Activated CD8-positive, alpha-beta memory T cell treated with anti-CD3 and anti-CD28 coated beads, Interleukin-2, amount 50 U/mL, for 48 hours (primary cell): ENCODE results near the gene TMEM150B.
A peak's percentile ranks its signal among the peaks of the same experiment; 100 is the strongest.

ENCODE experiments used
- DNase-seq: peaks from one replicate; pipeline ENCODE4 v3.0.0-alpha.2; 2020

Gene TMEM150B

DNA sequence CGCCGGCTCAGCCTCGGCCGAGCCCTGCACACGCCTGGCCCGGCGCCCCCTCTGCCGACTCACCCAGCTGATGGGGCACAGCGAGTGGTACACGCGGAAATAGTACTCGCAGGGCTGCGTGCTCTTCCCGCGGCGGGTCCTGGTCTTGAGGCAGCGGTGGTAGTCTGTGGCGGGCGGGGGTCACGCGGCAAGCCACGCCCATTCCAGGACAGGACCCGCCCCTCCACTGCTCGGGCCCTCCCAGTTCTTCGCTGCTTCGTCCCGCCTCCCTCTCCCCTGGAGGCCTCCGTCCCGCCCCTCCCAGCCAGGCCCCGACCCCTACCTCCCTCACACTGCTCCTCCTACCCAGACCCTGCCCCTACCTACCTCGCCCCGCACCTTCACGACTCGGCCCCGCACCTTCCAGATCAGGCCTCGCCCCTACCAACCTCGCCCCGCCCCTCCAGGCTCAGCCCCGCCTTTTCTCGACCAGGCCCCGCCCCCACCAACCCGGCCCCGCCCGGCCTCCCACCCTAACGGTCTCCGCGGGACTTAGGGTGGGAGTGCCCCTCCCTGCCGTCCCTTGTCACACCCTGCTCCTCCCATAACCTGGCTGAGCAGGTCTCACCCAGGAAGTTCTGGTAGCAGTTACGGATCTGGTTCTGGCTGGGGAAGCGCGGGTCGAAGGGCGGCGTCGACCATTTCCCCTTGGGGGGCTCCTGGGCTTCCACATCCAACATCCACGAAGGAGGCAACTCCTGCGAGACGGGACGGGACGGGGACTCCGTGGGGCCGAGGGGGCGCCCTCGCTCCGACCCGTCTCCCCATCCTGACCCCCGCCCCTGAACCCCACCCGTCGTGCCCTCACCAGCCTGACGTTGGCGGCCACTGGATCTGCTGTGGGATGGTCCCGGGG is 28.9 kb upstream of the TMEM150B start:
- DNase-seq: peak; percentile 83

DNA sequence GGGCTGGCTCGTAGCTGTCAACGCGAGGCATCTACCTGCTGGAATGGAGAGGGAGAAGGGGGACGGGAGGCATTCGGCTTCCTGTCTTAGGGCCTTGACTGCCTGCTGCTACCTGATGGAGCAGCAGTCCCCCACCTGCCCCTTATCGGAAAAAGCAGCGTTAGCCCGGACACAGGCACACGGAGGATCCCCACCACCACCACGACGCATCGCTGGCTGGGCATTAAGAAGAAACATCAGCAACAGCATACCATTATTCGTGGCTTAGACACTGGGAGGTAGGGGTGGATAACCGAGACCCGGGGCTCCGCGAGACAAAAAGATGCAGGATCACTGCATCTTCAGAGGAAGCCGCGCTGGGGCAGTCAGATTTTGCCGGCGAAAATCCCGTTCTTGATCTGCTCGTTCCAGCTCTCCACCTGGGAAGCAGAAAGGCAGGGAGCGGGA is 28.2 kb upstream of the TMEM150B start:
- no peak for DNase-seq

DNA sequence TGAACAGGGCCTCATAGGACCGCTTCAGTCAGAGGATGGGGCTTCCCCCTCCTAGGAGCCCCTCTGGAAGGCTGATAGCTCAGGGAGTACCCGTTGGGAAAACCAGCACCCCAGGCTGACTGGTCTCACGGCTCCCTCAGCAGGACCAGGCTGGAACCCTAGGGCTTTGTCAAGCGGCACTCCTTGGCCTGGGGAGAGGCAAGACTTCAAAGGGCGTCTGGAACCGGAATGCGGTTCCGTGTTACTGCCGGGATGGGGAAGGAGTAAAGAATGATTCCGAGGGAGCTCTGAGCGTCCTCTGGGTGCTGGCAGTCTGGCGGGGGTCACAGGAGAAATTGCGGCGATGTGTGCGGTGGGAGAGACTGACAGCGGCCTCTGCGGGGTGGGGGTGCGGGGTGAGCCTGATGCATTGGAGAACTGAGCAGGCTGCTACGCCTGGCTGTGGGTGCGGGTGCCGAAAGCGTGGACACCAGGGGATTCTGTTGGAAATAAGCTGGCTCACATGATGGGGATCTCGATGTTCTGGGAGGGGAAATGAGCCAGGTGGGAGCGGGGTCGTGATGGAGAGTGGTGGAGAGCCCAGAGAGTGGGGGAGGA is 27.5 kb upstream of the TMEM150B start:
- no peak for DNase-seq

DNA sequence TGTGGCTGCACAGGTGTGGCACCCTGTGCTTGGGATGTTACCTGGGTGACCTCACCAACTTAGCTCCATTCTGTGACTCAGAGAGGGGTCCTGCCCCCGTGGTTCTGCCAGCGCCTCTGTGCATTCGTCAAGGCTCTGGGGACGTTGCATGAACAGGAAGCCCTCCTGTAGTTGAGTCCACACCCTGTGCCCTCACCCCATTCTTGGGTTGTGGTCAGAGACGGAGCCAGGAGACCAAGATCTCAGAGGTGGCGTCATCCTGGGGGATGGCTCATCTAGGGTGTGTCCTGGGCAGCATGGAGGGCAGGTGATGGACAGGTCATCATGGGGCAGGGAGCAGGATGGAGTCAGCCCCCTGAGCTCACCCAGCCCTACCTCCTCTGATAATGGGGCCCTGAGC is 26.9 kb upstream of the TMEM150B start:
- no peak for DNase-seq

DNA sequence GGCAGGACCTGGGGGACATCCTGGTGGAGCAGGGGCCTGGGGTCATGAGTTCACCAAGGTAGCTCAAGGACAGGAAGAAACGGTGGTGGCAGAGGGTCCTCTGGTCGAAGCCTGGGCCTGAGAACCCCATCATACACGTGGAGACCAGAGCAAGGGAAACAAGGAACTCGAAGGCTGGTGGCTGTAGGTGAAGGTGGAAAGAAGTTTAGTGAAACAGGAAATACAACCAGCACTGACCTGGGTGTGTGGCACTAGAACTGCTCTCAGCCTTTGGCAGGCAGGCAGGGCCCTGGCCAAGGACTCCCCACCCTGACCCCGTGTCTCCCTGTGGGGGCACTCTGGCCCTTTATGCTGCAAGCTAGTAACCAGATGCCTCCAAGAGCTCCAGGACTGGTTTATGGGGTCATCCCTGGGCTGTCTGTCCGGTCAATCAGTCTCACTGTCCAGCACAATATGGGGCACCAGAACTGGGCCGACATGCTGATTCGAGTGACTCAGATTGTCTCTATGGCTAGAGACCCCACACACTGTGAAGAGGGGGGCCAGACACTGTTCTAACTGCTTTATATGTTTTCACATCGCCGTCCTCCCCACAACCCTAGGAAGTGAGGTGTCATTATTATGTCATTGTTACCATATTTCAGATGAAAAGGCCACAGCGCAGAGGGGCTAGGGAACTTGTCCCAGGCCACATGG is 25.6 kb upstream of the TMEM150B start:
- no peak for DNase-seq

DNA sequence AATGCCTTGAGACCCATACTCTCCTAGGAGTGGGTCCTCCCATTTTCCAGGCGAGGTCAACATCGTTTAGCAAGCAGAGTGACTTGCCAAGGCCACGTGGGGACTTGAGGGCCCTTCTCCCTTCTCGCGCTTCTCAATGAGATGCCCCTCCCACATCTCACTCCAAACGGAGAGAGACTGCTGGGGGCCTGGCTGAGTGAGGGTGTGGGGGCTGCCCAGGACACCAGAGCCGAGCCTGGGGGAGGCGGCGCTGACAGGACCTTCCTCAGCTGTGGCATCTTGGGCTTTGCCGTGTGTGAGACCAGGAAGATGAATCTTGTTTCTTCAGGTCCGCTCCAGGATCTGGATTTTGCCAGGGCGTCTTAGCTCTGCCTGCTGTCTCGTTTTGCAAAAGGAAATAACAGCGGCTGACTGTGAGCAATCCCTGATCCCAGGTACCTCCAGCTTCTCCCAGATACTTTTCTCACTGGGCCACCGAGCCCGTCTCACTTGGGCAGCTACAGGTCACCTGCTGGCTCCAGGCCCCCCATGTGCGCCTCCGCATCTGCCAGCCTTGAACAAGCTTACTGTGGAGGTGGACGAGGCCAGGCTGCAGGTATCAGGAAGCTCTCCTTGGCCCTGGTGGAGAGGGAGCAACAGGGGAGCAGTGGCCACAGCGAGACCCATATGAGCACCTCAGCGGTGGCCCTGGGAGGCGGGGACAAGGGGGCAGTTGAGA is 23.3 kb upstream of the TMEM150B start:
- DNase-seq: no peak

DNA sequence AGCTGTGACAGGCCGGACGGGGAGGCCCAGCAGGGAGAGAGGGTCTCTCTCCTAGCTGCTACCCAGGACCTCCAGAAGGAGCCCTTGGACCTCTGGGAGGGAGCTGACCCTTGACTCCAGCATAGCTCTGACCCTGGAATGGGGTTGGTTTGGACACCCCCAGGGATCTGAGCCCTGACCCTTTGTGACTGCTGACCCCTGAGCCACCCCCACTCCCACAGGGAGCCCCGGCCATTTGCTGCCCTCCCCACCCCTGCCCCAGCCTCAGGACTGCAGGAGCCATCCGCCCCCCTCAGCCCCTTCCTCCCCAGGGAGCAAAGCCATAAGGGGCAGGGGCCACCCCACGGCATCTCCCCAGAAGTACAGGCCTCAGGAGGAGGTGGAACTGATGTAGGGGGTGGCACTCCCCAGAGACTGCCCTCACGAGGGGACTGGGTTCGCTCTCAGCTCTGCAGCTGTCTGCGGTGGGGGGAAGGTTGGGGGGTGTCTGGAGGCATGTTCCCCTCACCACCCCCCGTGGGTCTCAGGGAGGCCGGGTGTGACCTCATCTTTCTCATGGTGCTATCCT is 22.4 kb upstream of the TMEM150B start:
- no peak for DNase-seq

DNA sequence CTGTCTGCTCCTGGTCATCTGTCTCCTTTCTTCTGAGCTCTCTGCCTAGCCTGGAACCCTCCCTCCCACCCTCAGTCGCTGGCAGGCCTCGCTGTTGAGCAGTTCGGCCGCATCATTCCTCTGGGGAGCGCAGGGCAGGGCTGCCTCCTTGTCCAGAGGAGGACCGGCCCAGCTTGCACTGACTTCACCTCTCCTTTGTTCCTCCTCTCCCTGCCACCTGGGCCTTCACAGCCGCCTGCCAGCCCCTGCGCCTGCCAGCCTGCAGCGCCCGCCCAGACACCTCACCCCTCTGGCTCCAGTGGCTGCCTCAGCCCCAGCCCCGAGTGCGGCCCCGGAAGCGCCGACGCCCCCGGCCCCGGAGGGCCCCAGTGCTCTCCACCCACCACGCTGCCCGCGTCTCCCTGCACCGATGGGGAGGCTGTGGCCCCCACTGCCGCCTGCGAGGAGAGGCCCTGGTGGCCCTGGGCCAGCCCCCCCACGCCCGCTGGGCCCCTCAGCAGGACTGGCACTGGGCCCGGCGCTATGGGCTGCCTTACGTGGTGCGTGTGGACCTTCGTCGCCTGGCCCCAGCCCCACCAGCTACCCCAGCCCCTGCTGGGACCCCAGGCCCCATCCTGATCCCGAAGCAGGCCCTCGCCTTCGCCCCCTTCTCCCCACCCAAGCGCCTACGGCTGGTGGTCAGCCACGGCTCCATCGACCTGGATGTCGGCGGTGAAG is 21.7 kb upstream of the TMEM150B start:
- no peak for DNase-seq

DNA sequence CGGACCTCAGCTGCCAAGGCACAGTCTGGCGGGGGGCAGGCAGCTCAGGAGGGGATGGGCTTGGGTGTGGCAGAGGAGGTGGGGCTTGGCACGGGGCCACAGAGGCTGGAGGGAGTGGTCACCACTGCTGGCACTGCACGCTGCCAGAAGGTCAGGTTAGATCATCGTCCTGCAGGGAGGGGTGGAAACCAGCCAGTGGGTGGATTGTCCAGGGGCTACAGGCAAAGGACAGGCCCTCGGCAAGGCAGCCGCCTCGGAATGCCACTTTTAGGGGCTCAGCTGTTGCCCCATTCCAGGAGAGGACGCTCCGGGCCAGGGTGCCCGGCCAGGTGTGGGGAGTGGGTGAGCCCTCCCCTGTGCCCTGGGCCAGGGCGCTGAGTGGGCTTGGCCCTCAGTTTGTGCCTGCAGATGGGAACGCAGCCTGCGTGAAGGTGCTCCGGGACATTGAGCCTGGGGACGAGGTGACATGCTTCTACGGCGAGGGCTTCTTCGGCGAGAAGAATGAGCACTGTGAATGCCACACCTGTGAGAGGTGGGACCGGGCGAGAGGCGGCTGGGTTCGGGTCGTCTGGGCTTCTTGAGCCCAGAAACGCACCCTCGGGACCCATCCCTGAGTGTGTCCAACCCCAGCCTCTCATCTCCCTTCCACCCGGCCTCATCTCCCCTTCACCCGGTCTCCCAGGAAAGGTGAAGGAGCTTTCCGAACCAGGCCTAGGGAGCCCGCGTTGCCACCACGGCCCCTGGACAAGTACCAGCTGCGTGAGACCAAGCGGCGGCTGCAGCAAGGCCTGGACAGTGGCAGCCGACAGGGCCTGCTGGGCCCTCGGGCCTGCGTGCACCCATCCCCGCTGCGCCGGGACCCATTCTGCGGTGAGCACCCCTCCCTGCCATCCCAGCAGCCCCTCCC is 20.9 kb upstream of the TMEM150B start:
- DNase-seq: no peak

DNA sequence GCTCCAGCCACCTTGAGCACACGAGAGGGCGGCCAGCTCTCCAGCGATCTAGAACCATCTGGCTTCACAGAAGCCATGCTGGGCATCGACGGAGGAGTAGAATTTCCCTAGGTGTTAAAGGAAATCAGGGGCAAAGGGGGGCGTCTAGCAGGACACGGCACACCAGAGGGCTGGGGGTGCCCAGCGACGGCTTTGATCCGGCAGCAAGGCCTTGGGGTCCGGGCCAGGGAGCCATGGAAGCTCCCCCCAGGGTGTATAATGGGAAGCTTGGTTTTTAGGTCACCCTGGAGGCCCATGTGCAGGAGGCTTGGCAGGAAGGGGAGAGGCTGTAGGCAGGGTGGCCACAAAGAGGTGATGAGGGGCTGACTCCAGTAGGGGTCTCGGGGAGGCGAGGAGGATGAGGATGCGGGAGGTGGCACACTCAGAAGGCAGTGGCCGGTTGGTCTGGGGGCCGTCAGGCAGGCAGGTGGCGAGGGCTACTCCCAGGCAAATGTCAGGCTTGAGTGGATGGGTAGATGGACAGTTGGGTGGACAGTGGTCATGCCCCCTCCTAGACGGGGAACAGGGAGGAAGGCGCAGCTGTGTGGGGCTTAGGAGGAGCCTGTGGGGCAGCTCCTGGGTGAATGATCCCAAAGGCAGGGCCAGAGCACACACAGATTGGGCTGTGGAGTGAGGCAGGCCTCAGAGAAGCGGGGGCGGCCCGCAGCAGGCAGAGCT is 20.1 kb upstream of the TMEM150B start:
- no peak for DNase-seq

DNA sequence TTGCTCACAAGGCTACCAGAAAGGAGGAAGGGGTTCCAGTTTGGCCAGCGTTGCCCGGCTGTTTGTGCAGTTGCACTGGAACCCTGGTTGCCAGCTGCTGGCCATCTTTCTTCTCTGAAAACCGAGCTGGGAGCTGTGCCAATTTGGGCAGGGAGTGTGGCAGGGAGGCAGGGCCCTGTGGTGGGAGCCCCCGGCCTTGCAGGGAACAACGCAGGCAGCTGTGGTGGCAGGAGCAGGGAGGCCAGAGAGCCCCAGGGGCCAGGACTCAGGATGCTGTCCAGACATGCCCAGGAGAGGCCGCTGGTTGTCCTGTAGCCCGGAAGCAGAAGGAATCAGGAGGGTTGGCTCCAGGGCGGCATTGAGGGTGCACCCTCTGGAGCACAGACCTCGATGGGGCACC is 19.3 kb upstream of the TMEM150B start:
- DNase-seq: no peak

DNA sequence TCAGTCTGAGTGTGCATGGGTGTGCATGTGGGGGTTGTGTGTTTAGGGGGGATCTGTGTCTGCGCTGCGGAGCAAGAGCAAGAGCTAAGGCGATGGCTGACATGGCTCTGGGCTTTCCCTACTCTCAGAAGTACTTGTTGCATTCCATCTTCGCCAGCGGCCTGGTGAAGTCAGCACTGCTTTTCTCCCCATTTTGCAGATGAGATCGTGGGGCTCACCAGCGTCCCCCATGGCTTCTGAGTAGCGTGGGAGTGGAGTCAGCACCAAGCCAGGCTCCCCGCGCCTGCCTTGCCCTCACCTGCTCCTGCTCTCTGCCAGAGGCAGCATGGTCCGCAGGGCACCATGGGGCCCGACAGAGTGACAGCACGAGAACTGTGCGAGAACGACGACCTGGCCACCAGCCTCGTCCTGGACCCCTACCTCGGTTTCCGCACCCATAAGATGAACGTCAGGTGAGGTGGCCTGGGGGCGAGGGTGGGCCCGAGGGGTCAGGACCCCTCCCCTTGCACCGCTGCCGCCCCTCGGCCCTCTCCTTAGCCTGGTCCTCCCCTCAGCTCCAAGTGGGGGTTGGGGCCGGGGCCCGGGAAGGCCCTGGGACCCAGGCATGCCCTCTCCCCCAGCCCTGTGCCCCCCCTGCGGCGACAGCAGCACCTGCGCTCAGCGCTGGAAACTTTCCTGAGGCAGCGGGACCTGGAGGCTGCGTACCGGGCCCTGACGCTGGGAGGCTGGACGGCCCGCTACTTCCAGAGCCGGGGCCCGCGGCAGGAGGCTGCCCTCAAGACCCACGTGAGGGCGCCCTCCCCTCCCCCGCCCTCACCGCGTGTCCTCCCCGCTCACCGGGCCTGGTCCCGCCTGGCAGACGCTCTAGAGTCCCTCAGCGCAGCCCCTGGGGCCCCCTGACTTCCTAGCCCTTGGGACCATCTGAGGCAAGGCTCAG is 16.7 kb upstream of the TMEM150B start:
- DNase-seq: no peak

DNA sequence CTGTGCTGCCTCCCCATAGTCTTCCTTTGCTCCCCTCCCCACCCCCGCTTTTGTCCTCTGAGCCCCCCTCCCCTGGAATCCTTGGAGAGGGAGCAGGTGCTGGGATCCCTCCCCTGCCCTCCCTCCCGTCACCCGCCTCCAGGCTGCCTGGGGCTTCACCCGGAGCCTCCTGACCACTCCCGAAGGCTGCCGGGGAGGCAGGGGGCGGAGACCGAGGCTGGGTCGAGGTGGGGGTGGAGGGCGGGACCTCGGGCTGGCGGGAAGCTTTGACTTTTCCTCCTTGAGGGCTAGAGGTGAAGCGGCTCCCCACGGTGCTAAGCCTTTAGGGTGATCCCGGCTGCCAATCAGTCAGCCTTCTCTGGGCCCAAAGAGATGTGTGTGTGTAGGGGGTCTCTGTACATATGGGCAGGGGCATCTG is 16.0 kb upstream of the TMEM150B start:
- DNase-seq: peak; percentile 82

DNA sequence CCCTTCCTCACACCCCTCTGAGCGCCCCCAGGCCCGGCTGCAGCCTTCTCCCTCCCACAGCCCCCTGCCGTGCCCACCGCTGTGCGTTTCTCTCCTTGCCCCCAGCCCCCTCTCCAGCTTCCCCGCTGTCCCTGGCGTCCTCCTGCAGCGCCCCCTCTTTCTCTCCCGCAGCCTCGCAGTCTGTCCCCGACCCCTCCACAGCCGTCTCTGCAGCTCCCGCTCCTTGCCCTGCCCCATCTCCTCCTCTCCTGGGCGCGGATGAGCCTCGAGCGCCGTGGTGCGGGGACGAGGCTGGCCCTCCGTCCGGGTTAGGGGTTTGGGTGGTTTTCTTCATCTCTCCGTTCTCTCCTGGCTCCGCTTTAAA is 15.6 kb upstream of the TMEM150B start:
- no peak for DNase-seq

DNA sequence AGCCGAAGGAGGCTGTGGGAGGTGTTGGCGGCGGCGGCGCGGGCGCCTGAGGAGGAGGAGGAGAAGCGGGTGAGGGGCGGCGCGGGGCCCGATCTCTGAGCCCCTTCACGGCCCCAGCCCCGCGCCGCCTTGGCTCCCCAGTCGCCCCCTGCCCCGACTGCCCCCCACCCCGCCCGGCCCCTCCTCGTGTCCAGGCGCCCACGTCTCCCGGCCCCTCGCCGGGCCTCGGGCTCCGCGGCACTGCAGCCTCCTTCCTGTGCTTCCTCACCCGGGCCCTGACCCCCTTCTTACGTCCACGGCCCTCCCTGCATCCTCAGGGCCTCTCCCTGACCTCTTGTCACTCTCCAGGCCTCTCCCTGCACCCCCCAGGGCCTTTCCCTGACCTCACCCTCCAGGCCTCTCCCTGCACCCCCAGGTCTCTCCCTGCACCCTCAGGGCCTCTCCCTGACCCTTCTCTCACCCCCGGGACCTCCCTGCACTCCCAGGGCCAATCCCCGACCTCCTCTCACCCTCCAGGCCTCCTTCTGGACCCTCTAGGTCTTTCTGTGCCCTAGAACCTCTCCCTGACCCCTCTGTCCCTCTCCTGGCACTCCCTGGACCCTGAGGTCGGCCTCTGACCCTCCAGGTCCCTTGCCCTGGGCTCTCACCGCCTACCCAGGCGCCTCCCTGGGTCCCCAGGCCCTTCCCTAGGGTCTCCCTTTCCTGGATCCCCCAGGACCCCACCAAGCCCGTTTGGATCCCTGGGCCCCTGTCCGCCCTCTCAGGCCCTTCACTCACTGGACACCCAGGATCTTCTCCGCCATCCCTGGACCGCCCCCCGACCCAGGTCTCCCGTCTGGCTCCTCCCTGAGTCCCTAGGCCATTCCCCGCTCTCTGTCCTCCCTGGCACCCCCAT is 15.0 kb upstream of the TMEM150B start:
- peak; percentile 63 for DNase-seq

DNA sequence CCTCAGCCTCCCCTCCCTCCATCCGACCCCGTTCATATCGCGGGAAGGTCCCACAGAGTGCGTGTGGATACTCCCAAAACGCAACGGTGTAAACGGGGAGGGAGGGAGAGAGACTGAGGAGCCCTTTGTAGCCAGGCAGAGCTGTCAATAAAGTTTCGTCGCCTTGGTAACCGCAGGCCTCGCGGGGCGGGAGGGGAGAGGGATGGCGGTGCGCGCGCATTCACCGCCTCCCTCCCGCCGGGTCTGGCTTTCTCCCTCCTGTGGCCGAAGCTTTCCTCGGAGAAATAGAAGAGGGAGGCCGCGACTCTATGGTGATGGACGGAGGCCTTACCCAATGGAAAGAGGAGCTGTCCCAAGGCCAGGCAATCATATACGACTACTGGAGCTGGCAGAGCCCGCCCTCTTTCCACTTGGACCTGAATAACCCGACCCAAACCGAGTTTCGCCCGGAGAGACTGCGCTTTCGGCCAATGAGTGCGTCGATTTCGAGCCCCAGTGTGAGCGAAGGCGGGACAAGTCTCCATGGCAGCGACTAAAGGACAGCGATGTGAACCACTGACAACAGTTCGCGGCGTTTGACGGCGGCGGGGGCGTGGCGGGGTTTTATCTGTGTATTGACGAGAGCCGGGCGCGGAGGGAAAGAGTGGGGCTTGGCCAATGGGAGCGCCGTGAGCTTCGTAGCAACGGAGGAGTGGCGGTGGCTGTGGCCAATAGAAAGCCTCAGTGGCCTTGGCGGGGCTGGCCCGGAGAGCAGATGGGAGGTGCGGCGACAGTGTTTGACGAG is 14.2 kb upstream of the TMEM150B start, which contains the start of gene KMT5C:
TSS of gene KMT5C (plus strand) at position 772 of the 784 bp plus-strand sequence. CDS start 2,061 bp downstream, outside the sequence.
- DNase-seq: peak; percentile 100

DNA sequence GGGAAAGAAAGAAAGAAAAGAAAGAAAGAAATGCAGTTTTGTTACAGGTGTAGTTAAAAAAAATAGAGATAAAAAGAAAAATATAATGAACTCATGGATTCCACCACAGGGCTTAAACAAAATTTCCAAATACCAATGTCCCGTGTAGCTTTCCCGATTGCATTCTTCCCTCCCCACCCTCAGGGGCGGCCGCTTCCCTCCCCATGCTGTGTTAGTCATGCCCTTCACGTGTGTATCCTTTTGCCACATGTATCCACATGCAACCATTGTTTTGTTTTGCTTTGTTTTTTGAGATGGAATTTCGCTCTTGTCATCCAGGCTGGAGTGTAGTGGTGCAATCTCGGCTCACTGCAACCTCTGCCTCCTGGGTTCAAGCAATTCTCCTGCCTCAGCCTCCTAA is 11.0 kb upstream of the TMEM150B start:
- DNase-seq: no peak
